SK-N-SH (cell line): ENCODE results near the gene USP13. TPM values are rescaled to one million over a fixed set of nuclear protein-coding genes. Genes with fewer than 3 reads are reported as not detected.

Experiments
- CTCF ChIA-PET: fragments of 300-600, 350-600 bp; formaldehyde crosslinking; extraction: SDS; loops from one replicate; lab custom pipeline; 2021; lab: Yijun Ruan, JAX
- POLR2A ChIA-PET: fragments of 350-600 bp; sonication (Branson Sonifier 250); formaldehyde crosslinking; extraction: SDS; loops from one replicate; lab custom pipeline; 2020; ENCODE audit warnings: antibody characterized with exemption, inconsistent platforms; lab: Yijun Ruan, JAX
- DNase-seq: peaks from one replicate; pipeline ENCODE4 v3.0.0; 2012
- H2AFZ ChIP-seq: fragments of 200-600 bp; sonication (generic); 2 replicates; pipeline ENCODE4 v1.8.1; 2016; ENCODE audit warnings: antibody characterized with exemption, mild to moderate bottlenecking, low read depth
- H3F3A ChIP-seq: fragments of 200-600 bp; sonication (generic); replicated peaks from 2 replicates; pipeline ENCODE3; 2016; ENCODE audit warnings: antibody characterized with exemption, mild to moderate bottlenecking; ENCODE audit not compliant: insufficient read depth
- H3K27ac ChIP-seq, 2 experiments: fragments of 200-500 bp in 1 of 2; fragments of 200-600 bp in 1 of 2; sonication (Bioruptor generic) in 1 of 2; sonication (generic), shearing (Covaris generic) in 1 of 2; 2 replicates each; pipeline versions ENCODE4 v1.5.1 to v1.6.1; 2014 to 2016; ENCODE audit warnings: low read depth in 2 of 2, inconsistent platforms in 1 of 2, low read length in 1 of 2, mild to moderate bottlenecking in 1 of 2, mixed read lengths in 1 of 2
- H3K27me3 ChIP-seq: fragments of 200-600 bp; sonication (generic), shearing (Covaris generic); 2 replicates; pipeline ENCODE4 v1.6.1; 2016; ENCODE audit warnings: mixed run types; ENCODE audit not compliant: insufficient read depth
- H3K36me3 ChIP-seq, 2 experiments: fragments of 200-500 bp in 1 of 2; fragments of 200-600 bp in 1 of 2; sonication (Bioruptor generic) in 1 of 2; sonication (generic) in 1 of 2; replicated peaks in 1 of 2; 2 replicates each; pipeline versions ENCODE3 to v1.5.1; 2014 to 2016; ENCODE audit warnings: low read length in 1 of 2, mild to moderate bottlenecking in 1 of 2; ENCODE audit not compliant: insufficient read depth in 2 of 2, control insufficient read depth in 1 of 2
- H3K4me1 ChIP-seq, 2 experiments: fragments of 200-500 bp in 1 of 2; fragments of 200-600 bp in 1 of 2; sonication (Bioruptor generic) in 1 of 2; sonication (generic), shearing (Covaris generic) in 1 of 2; 2 replicates each; pipeline versions ENCODE4 v1.5.1 to v1.6.1; 2014 to 2016; ENCODE audit warnings: low read depth in 1 of 2, low read length in 1 of 2, mixed run types in 1 of 2; ENCODE audit not compliant: insufficient read depth in 2 of 2, control insufficient read depth in 1 of 2
- H3K4me2 ChIP-seq: fragments of 200-600 bp; sonication (generic), shearing (Covaris generic); 2 replicates; pipeline ENCODE4 v1.6.1; 2017; ENCODE audit warnings: mixed run types
- H3K4me3 ChIP-seq, 2 experiments: fragments of 200-500 bp in 1 of 2; fragments of 200-600 bp in 1 of 2; sonication (Bioruptor generic) in 1 of 2; sonication (generic), shearing (Covaris generic) in 1 of 2; 2 replicates each; pipeline versions ENCODE4 v1.5.1 to v1.8.1; 2014 to 2016; ENCODE audit warnings: low read depth in 2 of 2, inconsistent platforms in 1 of 2, low read length in 1 of 2, mild to moderate bottlenecking in 1 of 2, mixed read lengths in 1 of 2, moderate library complexity in 1 of 2
- H3K79me2 ChIP-seq: fragments of 200-600 bp; sonication (generic); 2 replicates; pipeline ENCODE4 v1.8.1; 2017; ENCODE audit warnings: mild to moderate bottlenecking; ENCODE audit not compliant: insufficient read depth
- H3K9ac ChIP-seq: fragments of 200-600 bp; sonication (generic); 2 replicates; pipeline ENCODE4 v1.6.1; 2017; ENCODE audit warnings: mixed run types
- H3K9me2 ChIP-seq: fragments of 200-600 bp; sonication (generic); 2 replicates; pipeline ENCODE4 v1.6.1; 2017; ENCODE audit warnings: mixed run types
- H3K9me3 ChIP-seq: fragments of 200-600 bp; sonication (generic); 2 replicates; pipeline ENCODE4 v1.6.1; 2017; ENCODE audit warnings: mixed run types, mild to moderate bottlenecking, moderate library complexity
- H4K20me1 ChIP-seq: fragments of 200-600 bp; sonication (generic); 2 replicates; pipeline ENCODE4 v1.6.1; 2017; ENCODE audit warnings: mild to moderate bottlenecking, mixed run types; ENCODE audit not compliant: insufficient read depth
- CHD2 ChIP-seq: fragments of 150-350 bp; IDR thresholded peaks from 2 replicates; pipeline ENCODE4 v1.6.1; 2018; ENCODE audit warnings: low read length; ENCODE audit not compliant: partially characterized antibody
- ELF1 ChIP-seq: IDR thresholded peaks from 2 replicates; pipeline ENCODE4 v1.4.0; 2012
- FOSL2 ChIP-seq: IDR thresholded peaks from 2 replicates; pipeline ENCODE4 v1.4.0; 2012; ENCODE audit warnings: low read depth, mild to moderate bottlenecking, moderate library complexity, borderline replicate concordance
- IRF3 ChIP-seq: fragments of 150-350 bp; IDR thresholded peaks from 2 replicates; pipeline ENCODE4 v1.6.1; 2016; ENCODE audit warnings: mild to moderate bottlenecking, low read depth, low read length
- MEF2A ChIP-seq: IDR thresholded peaks from 2 replicates; pipeline ENCODE4 v1.4.0; 2012; ENCODE audit warnings: low read depth, borderline replicate concordance
- REST ChIP-seq: IDR thresholded peaks from 2 replicates; pipeline ENCODE4 v1.6.1; 2012; ENCODE audit warnings: mild to moderate bottlenecking, low read depth, low read length, moderate library complexity
- RFX5 ChIP-seq: IDR thresholded peaks from 2 replicates; pipeline ENCODE4 v1.6.1; 2012; ENCODE audit warnings: mild to moderate bottlenecking, improper control_type of control experiment, low read length
- RXRA ChIP-seq: IDR thresholded peaks from 2 replicates; pipeline ENCODE4 v1.4.0; 2012; ENCODE audit warnings: low read depth, mild to moderate bottlenecking, borderline replicate concordance
- SIN3A ChIP-seq: IDR thresholded peaks from 2 replicates; pipeline ENCODE4 v1.6.1; 2012; ENCODE audit warnings: low read depth, mild to moderate bottlenecking, low read length, moderate library complexity, borderline replicate concordance
- SMC3 ChIP-seq: IDR thresholded peaks from 2 replicates; pipeline ENCODE4 v1.6.1; 2012; ENCODE audit warnings: low read depth, low read length, improper control_type of control experiment
- TCF12 ChIP-seq: IDR thresholded peaks from 2 replicates; pipeline ENCODE4 v1.4.0; 2012
- TEAD4 ChIP-seq: IDR thresholded peaks from 2 replicates; pipeline ENCODE4 v1.4.0; 2012; ENCODE audit warnings: mild to moderate bottlenecking, borderline replicate concordance; ENCODE audit not compliant: insufficient read depth
- USF1 ChIP-seq: IDR thresholded peaks from 2 replicates; pipeline ENCODE4 v1.4.0; 2012; ENCODE audit warnings: low read depth, borderline replicate concordance
- WGBS: methylation state at CpG from one replicate; pipeline ENCODE4 v1.1.6; 2017; ENCODE audit warnings: low lambda C conversion rate; 5-methylcytosine and 5-hydroxymethylcytosine counted together
- polyA plus RNA-seq, 3 experiments: library from polyadenylated mRNA; depleted of rRNA; stranded (reverse); fragments of >200 nt; gene quantifications; 2 replicates each; pipeline ENCODE4 v1.2.3, GENCODE V29; 2012
- TF ChIP-seq, protein P1 (sequence below): IDR thresholded peaks from 2 replicates; pipeline ENCODE4 v1.4.0; 2012; ENCODE audit warnings: low read depth

The USP13 gene
- polyA plus RNA-seq, 1 of the 3 experiments (the other 2 are of a cell fraction) = 8.2 TPM

DNA sequence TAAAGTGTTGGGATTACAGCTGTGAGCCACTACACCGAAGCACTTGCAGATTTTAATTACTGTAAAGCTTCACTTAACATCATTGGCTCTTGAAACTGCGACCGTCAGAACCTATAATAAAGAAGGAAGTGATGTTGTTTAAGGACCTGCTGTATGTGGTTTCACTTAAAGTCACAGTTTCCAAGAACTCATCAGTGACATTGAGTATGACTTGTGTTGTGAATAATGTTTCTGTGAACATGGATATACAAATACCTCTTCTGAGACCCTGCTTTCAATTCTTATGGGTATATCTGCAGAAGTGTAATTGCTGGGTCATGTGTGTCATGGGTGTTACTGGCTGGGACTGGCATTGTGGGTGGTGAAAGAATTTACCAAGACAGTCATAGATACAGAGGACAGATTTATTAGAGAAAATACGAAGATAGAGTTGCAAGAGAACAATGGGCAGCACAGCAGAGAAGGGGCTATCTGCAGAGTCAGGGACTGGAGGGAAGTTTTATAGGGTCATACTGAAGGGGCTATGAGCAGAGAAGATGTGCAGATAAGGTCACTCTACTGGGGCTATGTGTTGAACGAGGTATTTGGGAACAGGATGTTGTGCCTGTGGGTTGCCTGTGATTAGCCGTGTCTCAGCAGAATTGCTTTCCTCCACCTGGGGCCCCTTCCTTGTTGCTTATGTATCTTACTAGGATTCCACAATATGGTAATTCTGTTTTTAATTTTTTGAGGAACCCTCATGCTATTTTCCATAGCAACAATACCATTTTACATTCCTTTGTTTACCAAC lies 43.7 kb upstream of the USP13 start:
- Histone ChIP-seq H3K36me3 (peaks cover 17 to 19% of the 10 kb centered on the region in 2 experiments), H3K27ac (no peak overlapping the region), H3K4me3 (no peak overlapping the region), H3K79me2 (peaks cover 82% of the 10 kb centered on the region), H3K27me3 (no peaks in the 10 kb centered on the region), H3K4me2 (no peak overlapping the region), H3K9me2 (no peaks in the 10 kb centered on the region), H3F3A (peaks cover 23% of the 10 kb centered on the region), H3K9ac (no peak overlapping the region), H3K9me3 (no peaks in the 10 kb centered on the region), H4K20me1 (no peaks in the 10 kb centered on the region), H2AFZ (no peak overlapping the region), H3K4me1 (peaks cover 5 to 7% of the 10 kb centered on the region in 2 experiments; a peak in 3 of 4 replicates)
- POLR2A ChIA-PET = no interaction called here
- 83% methylated on average over 6 of the region's 6 CpGs for WGBS
- CTCF ChIA-PET = no interaction called here
- no peak for DNase-seq
- TF ChIP-seq, protein P1, sequence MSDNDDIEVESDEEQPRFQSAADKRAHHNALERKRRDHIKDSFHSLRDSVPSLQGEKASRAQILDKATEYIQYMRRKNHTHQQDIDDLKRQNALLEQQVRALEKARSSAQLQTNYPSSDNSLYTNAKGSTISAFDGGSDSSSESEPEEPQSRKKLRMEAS = no peak
- TF ChIP-seq REST (no peak), MEF2A (no peak), IRF3 (no peak), TCF12 (no peak), USF1 (no peak), SIN3A (no peak), CHD2 (no peak), FOSL2 (no peak), SMC3 (no peak), TEAD4 (no peak), ELF1 (no peak), RFX5 (no peak), RXRA (no peak)
